HL-60 (cell line): ENCODE results near the gene TSPYL2.

Experiments
- DNase-seq, 2 experiments: peaks; one replicate each; pipeline ENCODE4 v3.0.0-alpha.2; 2010 to 2020; ENCODE audit warnings: low read depth in 1 of 2, low spot score in 1 of 2
- H3K27ac ChIP-seq: fragments of 250-450 bp; sonication (Bioruptor Pico); replicated peaks from 2 replicates; pipeline ENCODE4 v1.5.1; 2020; ENCODE audit warnings: mild to moderate bottlenecking, moderate library complexity
- H3K27me3 ChIP-seq: fragments of 250-450 bp; sonication (Bioruptor Pico); 2 replicates; pipeline ENCODE4 v1.5.1; 2021; ENCODE audit warnings: mild to moderate bottlenecking, moderate library complexity; ENCODE audit not compliant: insufficient read depth, poor library complexity, severe bottlenecking
- H3K4me3 ChIP-seq: replicated peaks from 2 replicates; pipeline ENCODE4 v1.5.1; 2011; ENCODE audit warnings: mild to moderate bottlenecking, control low read depth, low read length; ENCODE audit not compliant: insufficient read depth
- CTCF ChIP-seq: IDR thresholded peaks from one replicate; pipeline ENCODE4 v1.5.1; 2011; ENCODE audit warnings: low read length, control low read depth, inconsistent platforms; ENCODE audit not compliant: insufficient read depth
- GABPA ChIP-seq: IDR thresholded peaks from 2 replicates; pipeline ENCODE4 v1.6.1; 2012; ENCODE audit warnings: low read depth
- POLR2AphosphoS5 ChIP-seq: IDR thresholded peaks from 2 replicates; pipeline ENCODE4 v1.6.1; 2012; ENCODE audit warnings: low read depth
- SPI1 ChIP-seq: IDR thresholded peaks from 2 replicates; pipeline ENCODE4 v1.6.1; 2012; ENCODE audit warnings: low read depth, mild to moderate bottlenecking, borderline replicate concordance
- long read RNA-seq: library from polyadenylated mRNA; unstranded; transcript quantifications from one replicate; pipeline ENCODE4 v2.0.0, GENCODE V29; 2020
- TF ChIP-seq, protein P1 (sequence below): IDR thresholded peaks from 2 replicates; pipeline ENCODE4 v1.6.1; 2012; ENCODE audit warnings: low read depth; ENCODE audit not compliant: insufficient replicate concordance

The TSPYL2 gene
- long read RNA-seq, transcript TSPYL2-201 (7 exons, 2,815 nt), result major isoform, 33 of 61 reads
- long read RNA-seq, partial matches to known transcripts, result 19 of 61 reads
- long read RNA-seq, other reads (novel, unspliced or antisense), result 9 of 61 reads

- TF ChIP-seq, protein P1, sequence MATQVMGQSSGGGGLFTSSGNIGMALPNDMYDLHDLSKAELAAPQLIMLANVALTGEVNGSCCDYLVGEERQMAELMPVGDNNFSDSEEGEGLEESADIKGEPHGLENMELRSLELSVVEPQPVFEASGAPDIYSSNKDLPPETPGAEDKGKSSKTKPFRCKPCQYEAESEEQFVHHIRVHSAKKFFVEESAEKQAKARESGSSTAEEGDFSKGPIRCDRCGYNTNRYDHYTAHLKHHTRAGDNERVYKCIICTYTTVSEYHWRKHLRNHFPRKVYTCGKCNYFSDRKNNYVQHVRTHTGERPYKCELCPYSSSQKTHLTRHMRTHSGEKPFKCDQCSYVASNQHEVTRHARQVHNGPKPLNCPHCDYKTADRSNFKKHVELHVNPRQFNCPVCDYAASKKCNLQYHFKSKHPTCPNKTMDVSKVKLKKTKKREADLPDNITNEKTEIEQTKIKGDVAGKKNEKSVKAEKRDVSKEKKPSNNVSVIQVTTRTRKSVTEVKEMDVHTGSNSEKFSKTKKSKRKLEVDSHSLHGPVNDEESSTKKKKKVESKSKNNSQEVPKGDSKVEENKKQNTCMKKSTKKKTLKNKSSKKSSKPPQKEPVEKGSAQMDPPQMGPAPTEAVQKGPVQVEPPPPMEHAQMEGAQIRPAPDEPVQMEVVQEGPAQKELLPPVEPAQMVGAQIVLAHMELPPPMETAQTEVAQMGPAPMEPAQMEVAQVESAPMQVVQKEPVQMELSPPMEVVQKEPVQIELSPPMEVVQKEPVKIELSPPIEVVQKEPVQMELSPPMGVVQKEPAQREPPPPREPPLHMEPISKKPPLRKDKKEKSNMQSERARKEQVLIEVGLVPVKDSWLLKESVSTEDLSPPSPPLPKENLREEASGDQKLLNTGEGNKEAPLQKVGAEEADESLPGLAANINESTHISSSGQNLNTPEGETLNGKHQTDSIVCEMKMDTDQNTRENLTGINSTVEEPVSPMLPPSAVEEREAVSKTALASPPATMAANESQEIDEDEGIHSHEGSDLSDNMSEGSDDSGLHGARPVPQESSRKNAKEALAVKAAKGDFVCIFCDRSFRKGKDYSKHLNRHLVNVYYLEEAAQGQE, result no peak
- TF ChIP-seq CTCF (no peak), SPI1 (no peak), POLR2AphosphoS5 (peak; percentile 88; the same call in 1 of the 2 replicates)
- Histone ChIP-seq H3K4me3 (peak within 1 kb of the TSS; percentile 56), H3K27me3 (no peaks in the 10 kb centered on the region), H3K27ac (peak within 1 kb of the TSS; percentile 48; the same call in 1 of the 2 replicates)
- DNase-seq, result peak; percentile 76 to 91
Observed at GRCh38 chrX:53081925-53082772, at the start of gene TSPYL2. Gene TSPYL2, plus strand, starts transcription at chrX:53082367. Its CDS starts 132 bp downstream, at chrX:53082499.

GRCh38 chrX:53036149-53036548 lies 46.0 kb upstream of the TSPYL2 start:
- H3K4me3 ChIP-seq, result no peak overlapping the region
- TF ChIP-seq, protein P1, result peak; percentile 82
- no peak for TF ChIP-seq GABPA

GRCh38 chrX:53039236-53039635 lies 42.9 kb upstream of the TSPYL2 start:
- Histone ChIP-seq H3K4me3 (no peak overlapping the region), H3K27ac (no peak overlapping the region), H3K27me3 (no peaks in the 10 kb centered on the region)
- TF ChIP-seq POLR2AphosphoS5, result no peak
- TF ChIP-seq CTCF, result no peak
- TF ChIP-seq, protein P1, result no peak
- no peak for TF ChIP-seq SPI1
- TF ChIP-seq GABPA, result no peak
- DNase-seq, result no peak

More at GRCh38 chrX:53036149-53036548, 46.0 kb upstream of the TSPYL2 start:
- H3K27ac ChIP-seq, result no peak overlapping the region
- no peaks in the 10 kb centered on the region for H3K27me3 ChIP-seq
- DNase-seq, result no peak
